SU-DHL-6 (cell line): ENCODE measurements around the gene ZCCHC8.
"Not testable (repeated sequence)": the region's sequence is repeated elsewhere in the genome, so short reads cannot be mapped to it uniquely, and the experiment has no call there.

Experiments used
- H2AFZ ChIP-seq: fragments of 200-600 bp; sonication (generic); 2 replicates; pipeline ENCODE4 v1.6.1; 2014; ENCODE audit warnings: low read depth, mild to moderate bottlenecking, moderate library complexity, mixed read lengths, antibody characterized with exemption, low read length; ENCODE audit not compliant: severe bottlenecking
- H3F3A ChIP-seq: fragments of 200-600 bp; shearing (Covaris generic); 2 replicates; pipeline ENCODE4 v1.6.0; 2016; ENCODE audit warnings: antibody characterized with exemption, mild to moderate bottlenecking; ENCODE audit not compliant: insufficient read depth
- H3K27ac ChIP-seq: fragments of 200-600 bp; sonication (generic); 2 replicates; pipeline ENCODE4 v1.5.1; 2016; ENCODE audit warnings: low read depth, mild to moderate bottlenecking, low read length, moderate library complexity, mixed read lengths
- H3K27me3 ChIP-seq: fragments of 200-600 bp; sonication (generic), shearing (Covaris generic); 2 replicates; pipeline ENCODE4 v1.6.0; 2014; ENCODE audit warnings: mild to moderate bottlenecking, low read length
- H3K36me3 ChIP-seq: fragments of 200-600 bp; sonication (generic); 2 replicates; pipeline ENCODE4 v1.6.1; 2014; ENCODE audit warnings: mild to moderate bottlenecking, low read length, mixed read lengths
- H3K4me2 ChIP-seq: fragments of 300-600, 200-600 bp; shearing (Covaris generic), sonication (generic); 2 replicates; pipeline ENCODE4 v1.6.0; 2014; ENCODE audit warnings: low read length, low read depth, mild to moderate bottlenecking; ENCODE audit not compliant: poor library complexity, severe bottlenecking
- H3K4me3 ChIP-seq: fragments of 200-600 bp; sonication (generic); 2 replicates; pipeline ENCODE4 v1.5.1; 2014; ENCODE audit warnings: antibody characterized with exemption, low read length, mild to moderate bottlenecking, mixed read lengths; ENCODE audit not compliant: insufficient read depth, poor library complexity, severe bottlenecking
- H3K79me2 ChIP-seq: fragments of 200-600 bp; sonication (generic); 2 replicates; pipeline ENCODE4 v1.6.1; 2014; ENCODE audit warnings: mild to moderate bottlenecking, low read length, moderate library complexity; ENCODE audit not compliant: insufficient read depth
- H3K9ac ChIP-seq: fragments of 200-600 bp; sonication (generic); 2 replicates; pipeline ENCODE4 v1.7.0; 2014; ENCODE audit warnings: mild to moderate bottlenecking, low read length
- H3K9me2 ChIP-seq: fragments of 200-600 bp; sonication (generic); replicated peaks from 2 replicates; pipeline ENCODE4 v1.6.1; 2014; ENCODE audit warnings: low read length; ENCODE audit not compliant: insufficient read depth
- H3K9me3 ChIP-seq: fragments of 200-600 bp; sonication (generic); 2 replicates; pipeline ENCODE4 v1.6.1; 2014; ENCODE audit warnings: low read length, mixed read lengths; ENCODE audit not compliant: insufficient read depth
- H4K20me1 ChIP-seq: fragments of 200-600 bp; sonication (generic); 2 replicates; pipeline ENCODE4 v1.6.1; 2014; ENCODE audit warnings: low read depth, mild to moderate bottlenecking, antibody characterized with exemption, low read length, moderate library complexity, mixed read lengths
- CTCF ChIP-seq: fragments of 200-600 bp; sonication (generic); IDR thresholded peaks from one replicate; pipeline ENCODE4 v1.5.1; 2017; ENCODE audit warnings: antibody characterized with exemption, mild to moderate bottlenecking, low read length, moderate library complexity; ENCODE audit not compliant: insufficient read depth, poor library complexity, severe bottlenecking
- EZH2phosphoT487 ChIP-seq: fragments of 200-600 bp; sonication (generic), shearing (Covaris generic); conservative IDR thresholded peaks from 2 replicates; pipeline ENCODE4 v1.6.1; 2018; ENCODE audit warnings: mild to moderate bottlenecking, antibody characterized with exemption, low read length, moderate library complexity, mixed read lengths

ZCCHC8 gene

GRCh38 chr12:122437656-122438121, 63.0 kb downstream of the ZCCHC8 start:
- H3K9me2 ChIP-seq = no peaks in the 10 kb centered on the region
- H3K4me2 ChIP-seq = no peak overlapping the region
- H3F3A ChIP-seq = no peaks in the 10 kb centered on the region
- no peak overlapping the region for H3K4me3 ChIP-seq
- H4K20me1 ChIP-seq = no peaks in the 10 kb centered on the region
- TF ChIP-seq EZH2phosphoT487 = no peak
- TF ChIP-seq CTCF = no peak
- no peaks in the 10 kb centered on the region for H3K9me3 ChIP-seq
- no peak overlapping the region for H3K9ac ChIP-seq
- no peaks in the 10 kb centered on the region for H3K36me3 ChIP-seq
- no peaks in the 10 kb centered on the region for H3K79me2 ChIP-seq
- H2AFZ ChIP-seq = no peak overlapping the region
- no peak overlapping the region for H3K27ac ChIP-seq
- no peaks in the 10 kb centered on the region for H3K27me3 ChIP-seq

GRCh38 chr12:122435186-122435585, 65.5 kb downstream of the ZCCHC8 start:
- H3K4me2 ChIP-seq = no peak overlapping the region
- no peaks in the 10 kb centered on the region for H3K9me3 ChIP-seq
- no peak overlapping the region for H2AFZ ChIP-seq
- no peaks in the 10 kb centered on the region for H3K36me3 ChIP-seq
- no peaks in the 10 kb centered on the region for H3K79me2 ChIP-seq
- no peak overlapping the region for H3K9ac ChIP-seq
- H4K20me1 ChIP-seq = no peaks in the 10 kb centered on the region
- H3K9me2 ChIP-seq = no peaks in the 10 kb centered on the region
- H3K27me3 ChIP-seq = no peaks in the 10 kb centered on the region
- TF ChIP-seq EZH2phosphoT487 (no peak), CTCF (no peak)
- no peak overlapping the region for H3K4me3 ChIP-seq
- no peak overlapping the region for H3K27ac ChIP-seq
- no peaks in the 10 kb centered on the region for H3F3A ChIP-seq

GRCh38 chr12:122429043-122429442, 71.7 kb downstream of the ZCCHC8 start:
- H2AFZ ChIP-seq, H3K9me2 ChIP-seq, H4K20me1 ChIP-seq, H3K79me2 ChIP-seq, H3F3A ChIP-seq, H3K36me3 ChIP-seq, H3K4me2 ChIP-seq, H3K27me3 ChIP-seq, H3K9ac ChIP-seq, H3K4me3 ChIP-seq, H3K9me3 ChIP-seq, H3K27ac ChIP-seq: not testable (repeated sequence)

- TF ChIP-seq CTCF = no peak
- TF ChIP-seq EZH2phosphoT487 = no peak
Observed at GRCh38 chr12:122427403-122427802, 73.3 kb downstream of the ZCCHC8 start.

More at GRCh38 chr12:122427403-122427802, 73.3 kb downstream of the ZCCHC8 start:
- H3K9me3 ChIP-seq = no peaks in the 10 kb centered on the region
- H3F3A ChIP-seq = peaks cover 10% of the 10 kb centered on the region; the same call in 1 of the 2 replicates
- no peaks in the 10 kb centered on the region for H3K79me2 ChIP-seq
- no peak overlapping the region for H3K4me2 ChIP-seq
- no peak overlapping the region for H3K9ac ChIP-seq
- no peaks in the 10 kb centered on the region; the same call in 1 of the 2 replicates for H3K27me3 ChIP-seq
- no peak overlapping the region for H2AFZ ChIP-seq
- H3K4me3 ChIP-seq = no peak overlapping the region
- no peaks in the 10 kb centered on the region for H4K20me1 ChIP-seq
- H3K9me2 ChIP-seq = no peaks in the 10 kb centered on the region
- no peaks in the 10 kb centered on the region for H3K36me3 ChIP-seq
- no peak overlapping the region for H3K27ac ChIP-seq
